Measurements from ENCODE around the gene EIF1B.

DNA sequence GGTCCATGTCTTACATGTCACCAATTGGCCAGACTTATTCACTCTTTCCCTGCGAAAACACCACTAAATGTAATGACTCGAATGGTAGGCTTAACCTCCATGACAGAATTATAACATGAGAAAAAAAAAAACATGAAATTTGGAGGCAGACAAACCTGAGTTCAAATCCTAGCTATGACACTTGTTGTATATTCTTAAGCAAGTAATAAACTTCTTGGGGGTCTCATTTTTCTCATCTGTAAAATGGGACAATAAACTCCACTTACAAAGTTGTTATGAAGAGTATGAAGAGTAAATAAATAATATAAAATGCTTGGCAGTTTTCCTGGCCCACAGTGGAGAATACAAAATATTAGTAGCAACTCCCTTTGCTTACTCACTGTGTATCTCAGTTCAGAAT is 11.4 kb upstream of the EIF1B start:
- TF ChIP-seq, protein P1, sequence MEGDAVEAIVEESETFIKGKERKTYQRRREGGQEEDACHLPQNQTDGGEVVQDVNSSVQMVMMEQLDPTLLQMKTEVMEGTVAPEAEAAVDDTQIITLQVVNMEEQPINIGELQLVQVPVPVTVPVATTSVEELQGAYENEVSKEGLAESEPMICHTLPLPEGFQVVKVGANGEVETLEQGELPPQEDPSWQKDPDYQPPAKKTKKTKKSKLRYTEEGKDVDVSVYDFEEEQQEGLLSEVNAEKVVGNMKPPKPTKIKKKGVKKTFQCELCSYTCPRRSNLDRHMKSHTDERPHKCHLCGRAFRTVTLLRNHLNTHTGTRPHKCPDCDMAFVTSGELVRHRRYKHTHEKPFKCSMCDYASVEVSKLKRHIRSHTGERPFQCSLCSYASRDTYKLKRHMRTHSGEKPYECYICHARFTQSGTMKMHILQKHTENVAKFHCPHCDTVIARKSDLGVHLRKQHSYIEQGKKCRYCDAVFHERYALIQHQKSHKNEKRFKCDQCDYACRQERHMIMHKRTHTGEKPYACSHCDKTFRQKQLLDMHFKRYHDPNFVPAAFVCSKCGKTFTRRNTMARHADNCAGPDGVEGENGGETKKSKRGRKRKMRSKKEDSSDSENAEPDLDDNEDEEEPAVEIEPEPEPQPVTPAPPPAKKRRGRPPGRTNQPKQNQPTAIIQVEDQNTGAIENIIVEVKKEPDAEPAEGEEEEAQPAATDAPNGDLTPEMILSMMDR (IDR thresholded peaks at IDR 0.05): no peak
- no peak for TF ChIP-seq POLR2A (IDR thresholded peaks at IDR 0.05)

Measured in breast epithelium (tissue), 3 donors.